ENCODE measurements around the gene BNIP1. TPM values are rescaled to one million over a fixed set of nuclear protein-coding genes. Genes with fewer than 3 reads are reported as not detected.

BNIP1 gene
- total RNA-seq, 1 experiment from 2014 or later, result 12.3 TPM

- POLR2A ChIA-PET, result interaction anchor here (0.6 kb wide), 2 partner anchors 72 to 146 kb away, joined by 3 read pairs; no protein-coding TSS in a partner anchor
- peaks cover 5% of the 10 kb centered on the region; the same call in 1 of the 2 replicates for H3K9me3 ChIP-seq (ENCODE audit: control insufficient read depth, insufficient read depth, low read depth, low read length)
- ATAC-seq, result peak; percentile 57
- intact Hi-C loops (cut with micrococcal nuclease; ENCODE audit: unreplicated experiment), result loop anchor here (10.0 kb wide), 1 partner anchor 228 kb away; no protein-coding TSS in a partner anchor
- no TSS peak for BruUV-seq (replicated peaks)
- DNase-seq (ENCODE audit: low read depth, low spot score), result no peak
- no peaks in the 10 kb centered on the region for H3K27me3 ChIP-seq (ENCODE audit: control insufficient read depth, insufficient read depth, low read length)
- in situ Hi-C loops (cut with HindIII; ENCODE audit: low pct_unique_long_range_greater_than_20kb, low sequenced_read_pairs), result no loop called here
- no peaks in the 10 kb centered on the region for H3K36me3 ChIP-seq (ENCODE audit: control insufficient read depth, insufficient read depth, low read length)
- H3K27ac ChIP-seq (ENCODE audit: low read length), result no peak overlapping the region
- TF ChIP-seq REST (IDR thresholded peaks at IDR 0.05; ENCODE audit: insufficient read depth in 1 of 2, low read depth in 2 of 2, low read length in 1 of 2) (no peak), SIN3A (IDR thresholded peaks at IDR 0.05; ENCODE audit: borderline replicate concordance, insufficient read depth, low read depth, low read length) (no peak), CTCF (IDR thresholded peaks at IDR 0.05) (no peak), TCF7L2 (IDR thresholded peaks at IDR 0.05; ENCODE audit: low read depth, low read length) (no peak), POLR2AphosphoS5 (IDR thresholded peaks at IDR 0.05; ENCODE audit: low read depth, low read length) (no peak)
- CTCF ChIA-PET, result interaction anchor here (0.5 to 0.8 kb wide), 2 partner anchors 22 to 35 kb away, joined by 3 to 6 read pairs; no protein-coding TSS in a partner anchor
- peak overlapping the region in 1 of 2 experiments; percentile 13; a peak in 1 of 4 replicates for H3K4me3 ChIP-seq (ENCODE audit: low read depth in 2 of 2, low read length in 2 of 2)
- H3K4me1 ChIP-seq (ENCODE audit: control insufficient read depth, insufficient read depth, low read length), result peaks cover 9% of the 10 kb centered on the region
Measured at GRCh38 chr5:173202266-173202875, 58.0 kb downstream of the BNIP1 start.

GRCh38 chr5:173204185-173204979 lies 60.1 kb downstream of the BNIP1 start:
- no peak for ATAC-seq
- in situ Hi-C loops (cut with HindIII; ENCODE audit: low pct_unique_long_range_greater_than_20kb, low sequenced_read_pairs), result no loop called here
- peak; percentile 25 for DNase-seq (ENCODE audit: low read depth, low spot score)
- Histone ChIP-seq H3K27me3 (ENCODE audit: control insufficient read depth, insufficient read depth, low read length) (no peaks in the 10 kb centered on the region), H3K9me3 (ENCODE audit: control insufficient read depth, insufficient read depth, low read depth, low read length) (peaks cover 5% of the 10 kb centered on the region; the same call in 1 of the 2 replicates), H3K4me1 (ENCODE audit: control insufficient read depth, insufficient read depth, low read length) (peaks cover 9% of the 10 kb centered on the region), H3K4me3 (ENCODE audit: low read depth in 2 of 2, low read length in 2 of 2) (no peak overlapping the region), H3K36me3 (ENCODE audit: control insufficient read depth, insufficient read depth, low read length) (no peaks in the 10 kb centered on the region), H3K27ac (ENCODE audit: low read length) (no peak overlapping the region)
- TF ChIP-seq CTCF (IDR thresholded peaks at IDR 0.05) (peak; percentile 76), SIN3A (IDR thresholded peaks at IDR 0.05; ENCODE audit: borderline replicate concordance, insufficient read depth, low read depth, low read length) (no peak)
- BruUV-seq (replicated peaks), result no TSS peak
- ChIA-PET CTCF (interaction anchor here (0.6 kb wide), 1 partner anchor 11 kb away, joined by 6 read pairs; no protein-coding TSS in a partner anchor), POLR2A (no interaction called here)
- intact Hi-C loops (cut with micrococcal nuclease; ENCODE audit: unreplicated experiment), result loop anchor here (10.0 kb wide), 1 partner anchor 230 kb away; no protein-coding TSS in a partner anchor

Measured in Panc1 (cell line).